Measurements from ENCODE around the gene SLC30A1.
A peak's percentile ranks its signal among the peaks of the same experiment; 100 is the strongest.

SLC30A1 gene

DNA sequence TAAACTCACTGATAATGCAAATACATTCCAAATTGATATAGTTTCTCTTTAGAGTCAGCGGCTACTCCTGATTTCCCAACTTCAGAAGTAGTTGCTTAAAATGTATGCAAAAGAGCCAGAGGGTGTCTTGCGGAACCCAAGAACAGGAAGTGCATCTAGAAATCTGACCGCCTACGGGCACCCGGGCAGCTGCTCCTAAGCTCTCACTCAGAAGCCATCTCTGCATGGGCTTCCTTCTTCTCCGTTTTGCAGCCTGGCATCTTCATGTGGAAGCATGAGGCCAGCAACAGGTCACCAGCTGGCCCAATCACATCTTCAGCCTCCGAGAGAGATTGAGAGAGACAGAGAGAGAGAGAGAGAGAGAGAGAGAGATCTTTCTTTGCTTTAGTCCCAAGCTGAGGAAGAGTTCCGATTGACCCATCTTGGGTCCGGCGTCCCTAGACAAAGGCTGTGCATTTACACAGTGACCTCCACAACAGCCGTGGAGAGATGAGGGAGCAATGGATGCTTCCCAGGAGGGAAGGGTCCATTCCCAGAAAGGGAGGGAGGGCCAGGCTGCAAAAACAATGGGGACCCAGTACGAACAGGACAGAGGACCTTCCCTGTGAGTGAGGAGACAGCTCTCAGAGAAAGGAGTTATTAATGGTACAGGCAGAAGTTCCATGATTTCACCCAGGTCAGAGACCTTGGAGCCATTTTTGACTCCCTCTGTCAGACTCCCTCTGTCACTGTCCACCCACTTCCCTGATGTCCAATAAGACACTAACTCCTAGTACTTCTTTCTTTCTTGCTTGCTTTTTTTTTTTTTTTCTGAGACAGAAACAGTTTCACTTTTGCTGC is 28.2 kb upstream of the SLC30A1 start:
- DNase-seq = peak; percentile 14

- peak; percentile 10 for DNase-seq
These were observed 27.5 kb upstream of the SLC30A1 start for GRCh38 chr1:211606332-211606913.

GRCh38 chr1:211605603-211606331 is 26.8 kb upstream of the SLC30A1 start:
- no peak for DNase-seq

DNA sequence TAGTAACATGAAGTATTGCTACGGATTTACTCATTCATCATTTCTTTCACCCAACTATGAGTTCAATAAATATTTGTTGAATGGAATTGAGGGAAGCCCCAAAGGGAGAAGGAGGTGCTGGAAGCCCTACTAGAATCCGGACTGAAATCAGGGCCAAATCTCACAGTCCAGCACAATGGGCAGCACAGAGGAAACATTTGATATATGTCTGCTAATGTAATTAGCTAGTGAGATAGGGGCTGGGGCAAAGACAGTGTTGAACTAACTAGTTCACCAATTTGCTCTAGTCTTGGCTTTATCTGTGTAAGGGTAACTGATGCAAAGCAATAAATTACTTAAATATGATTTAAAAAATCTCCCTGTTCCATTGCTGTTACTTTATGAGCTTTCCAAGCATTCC is 26.1 kb upstream of the SLC30A1 start:
- no peak for DNase-seq

GRCh38 chr1:211604548-211604947 is 25.6 kb upstream of the SLC30A1 start:
- no peak for DNase-seq

DNA sequence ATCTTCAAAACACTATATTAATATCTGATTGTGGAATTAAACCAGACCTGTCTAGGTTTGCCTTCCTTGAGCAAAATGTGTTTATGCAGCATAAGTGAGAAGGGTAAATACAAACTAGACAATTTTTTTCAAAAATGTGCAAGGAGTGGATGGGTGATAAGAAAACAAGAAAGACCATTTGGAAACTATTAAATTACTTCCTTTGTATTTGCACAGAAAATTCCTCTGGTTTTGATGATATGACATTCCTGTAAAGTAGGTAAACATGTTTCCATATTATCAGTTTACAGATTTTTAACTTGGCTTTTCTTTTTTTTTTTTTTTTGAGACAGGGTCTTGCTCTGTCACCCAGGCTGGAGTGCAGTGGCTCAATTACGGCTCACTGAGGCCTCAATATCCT is 24.8 kb upstream of the SLC30A1 start:
- DNase-seq = no peak

GRCh38 chr1:211603191-211603701 is 24.3 kb upstream of the SLC30A1 start:
- DNase-seq = no peak

- DNase-seq = no peak
These were observed 23.2 kb upstream of the SLC30A1 start for GRCh38 chr1:211601982-211602670.

DNA sequence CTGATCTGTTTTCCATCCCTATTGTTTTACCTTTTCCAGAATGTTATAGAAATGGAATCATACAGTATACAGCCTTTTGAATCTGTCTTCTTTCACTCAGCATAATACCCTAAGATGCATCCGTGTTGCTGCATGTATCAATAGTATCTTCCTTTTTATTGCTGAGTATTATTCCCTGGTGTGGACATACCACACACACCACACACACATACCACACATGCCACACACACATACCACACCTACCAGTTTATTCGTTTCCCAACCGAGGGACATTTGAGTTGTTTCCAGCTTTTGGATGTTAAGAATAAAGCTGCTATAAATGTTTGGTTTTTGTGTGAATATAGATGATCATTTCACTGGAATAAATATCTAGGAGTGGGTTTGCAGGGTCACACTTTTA is 22.2 kb upstream of the SLC30A1 start:
- DNase-seq = no peak

- no peak for DNase-seq
These were observed 20.3 kb upstream of the SLC30A1 start for GRCh38 chr1:211599250-211599649.

DNA sequence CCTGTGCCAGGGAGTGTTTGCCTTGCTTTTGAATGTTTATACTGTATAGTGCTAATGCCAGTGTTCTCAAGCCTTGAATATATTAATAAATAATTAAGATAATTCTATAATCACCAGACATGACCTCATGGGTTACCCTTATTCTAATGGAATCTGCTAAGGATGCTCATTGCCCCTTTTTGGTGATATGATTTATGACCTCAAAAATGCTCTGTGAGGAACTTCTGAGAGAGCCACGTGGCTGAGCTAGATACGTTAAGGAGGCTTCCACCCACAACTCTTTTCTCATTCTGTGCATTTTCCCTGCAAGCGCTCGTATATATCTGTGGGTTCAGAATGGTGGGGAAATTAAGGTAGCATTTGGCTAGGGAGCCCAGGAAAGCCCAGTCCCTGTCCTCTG is 19.6 kb upstream of the SLC30A1 start:
- no peak for DNase-seq

- no peak for DNase-seq
These were observed 17.6 kb upstream of the SLC30A1 start for GRCh38 chr1:211596418-211597181.

DNA sequence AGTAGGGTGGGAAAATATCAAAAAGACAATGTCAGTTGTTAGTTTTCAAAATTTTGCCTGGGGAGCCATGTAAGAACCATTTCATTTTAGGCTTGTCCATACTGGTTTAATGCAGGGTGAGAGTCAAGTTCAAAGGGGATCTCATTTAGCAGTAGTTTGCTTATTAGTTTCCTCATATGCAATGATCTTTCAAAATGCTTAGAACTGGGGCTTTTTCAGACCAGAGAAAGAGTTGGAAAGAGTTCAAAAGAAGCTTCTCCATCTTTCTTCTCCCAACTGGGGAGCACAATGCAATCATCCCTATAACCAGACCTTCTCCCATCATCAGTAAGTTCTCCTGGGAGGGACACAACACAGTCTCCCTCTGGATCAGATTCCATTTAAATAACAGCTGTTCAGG is 16.5 kb upstream of the SLC30A1 start:
- DNase-seq = no peak

DNA sequence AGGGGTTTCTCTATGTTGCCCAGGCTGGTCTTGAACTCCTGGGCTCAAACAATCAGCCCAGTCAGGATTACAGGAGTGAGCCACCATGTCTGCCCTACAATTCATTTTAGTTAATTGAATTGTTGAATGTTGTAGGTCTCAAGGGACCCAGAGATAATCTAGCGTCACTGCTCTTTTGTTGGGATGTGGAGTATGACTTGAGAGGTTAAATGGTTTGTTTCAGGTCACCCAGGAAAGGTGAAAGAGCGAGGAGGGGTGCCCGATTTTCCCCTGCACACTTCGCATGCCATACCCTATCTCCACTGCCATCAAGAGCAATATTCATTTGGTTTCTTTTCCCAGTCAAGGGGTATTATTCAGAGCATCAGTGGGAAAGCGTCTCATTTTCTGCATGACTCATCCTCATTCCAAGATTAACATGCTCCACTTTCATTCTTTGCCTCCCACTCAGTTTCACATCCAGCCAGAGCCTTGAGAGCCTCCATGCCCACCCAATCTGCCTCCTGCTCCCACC is 13.1 kb upstream of the SLC30A1 start:
- DNase-seq = no peak

DNA sequence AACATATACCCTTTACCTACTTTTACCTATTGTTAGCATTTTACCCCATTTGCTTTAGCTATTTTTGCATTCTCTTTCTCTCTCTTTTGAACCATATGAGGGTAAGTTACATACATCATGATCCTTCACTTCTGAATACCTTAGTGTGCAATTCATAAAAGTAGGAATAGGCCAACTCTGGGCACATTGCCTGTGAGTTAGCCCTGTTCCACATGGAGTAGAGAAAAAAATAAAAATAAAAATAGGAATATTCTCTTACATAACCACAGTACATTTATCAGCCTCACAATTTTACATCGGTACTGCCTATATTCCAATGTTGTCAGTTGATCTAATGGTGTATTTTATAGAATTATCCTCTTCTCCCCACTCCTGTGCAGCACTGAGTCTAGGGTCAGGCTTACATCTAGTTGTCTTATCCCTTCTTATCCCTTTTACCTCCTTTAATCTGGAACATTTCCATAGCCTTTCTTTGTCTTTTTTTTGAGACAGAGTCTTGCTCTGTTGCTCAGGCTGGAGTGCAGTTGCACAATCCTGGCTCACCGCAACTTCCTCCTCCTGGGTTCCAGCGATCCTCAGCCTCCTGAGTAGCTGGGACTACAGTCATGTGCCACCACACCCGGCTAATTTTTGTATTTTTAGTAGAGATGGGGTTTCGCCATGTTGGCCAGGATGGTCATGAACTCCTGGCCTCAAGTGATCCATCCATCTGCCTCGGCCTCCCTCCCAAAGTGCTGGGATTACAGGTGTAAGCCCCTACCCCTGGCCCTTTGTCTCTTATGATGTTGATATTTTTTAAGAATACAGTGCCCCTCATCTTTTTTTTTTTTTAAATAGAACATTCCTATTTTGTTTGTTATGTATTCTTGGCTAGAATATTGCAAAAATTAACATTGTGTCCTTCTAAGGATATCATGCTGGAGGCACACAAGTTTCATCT is 11.1 kb upstream of the SLC30A1 start:
- DNase-seq = no peak

GRCh38 chr1:211588711-211589110 is 9.8 kb upstream of the SLC30A1 start:
- DNase-seq = no peak

DNA sequence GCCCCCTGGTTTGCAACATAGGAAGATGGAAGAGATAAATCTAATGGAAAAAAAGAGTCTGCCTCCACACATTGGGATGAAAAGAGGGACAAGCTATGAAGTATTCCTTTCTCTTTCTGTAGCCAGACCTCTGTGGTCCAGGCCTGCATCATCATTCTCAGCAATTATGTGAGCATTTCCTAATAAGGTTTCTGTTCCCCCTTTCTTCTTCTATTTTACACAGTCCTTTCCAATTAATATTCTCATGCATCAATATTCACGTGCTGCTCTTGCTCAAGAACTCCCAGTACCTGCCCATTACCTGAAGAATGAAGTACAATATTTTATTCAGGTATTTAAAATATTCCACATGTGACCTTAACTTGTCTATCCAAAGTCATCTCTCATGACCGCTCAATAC is 8.2 kb upstream of the SLC30A1 start:
- no peak for DNase-seq

GRCh38 chr1:211586538-211586937 is 7.6 kb upstream of the SLC30A1 start:
- no peak for DNase-seq

GRCh38 chr1:211583011-211583992 is 4.3 kb upstream of the SLC30A1 start:
- DNase-seq = no peak

DNA sequence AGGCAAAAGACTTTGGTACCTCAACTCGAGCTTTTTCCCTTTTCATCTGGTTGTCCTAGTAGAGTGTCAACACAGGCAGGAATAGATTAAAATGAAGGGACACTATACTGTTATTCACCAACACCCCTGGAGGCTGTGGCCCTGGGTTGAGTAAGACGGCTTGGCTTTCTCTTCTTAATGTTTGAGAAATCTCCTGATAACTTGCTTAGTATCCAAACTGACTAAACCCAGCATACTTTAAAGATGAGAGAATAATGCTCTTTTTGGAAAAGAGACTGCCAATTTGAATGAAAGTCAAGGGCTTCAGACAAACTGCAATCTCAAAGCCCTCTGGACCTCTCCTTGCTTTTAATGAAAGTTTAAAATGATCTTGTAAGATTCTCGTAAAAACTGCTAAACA is 2.6 kb upstream of the SLC30A1 start:
- no peak for DNase-seq
